Panc1 (cell line): ENCODE data around the gene PPM1B. TPM values are rescaled to one million over a fixed set of nuclear protein-coding genes. Genes with fewer than 3 reads are reported as not detected.

Source experiments
- ATAC-seq: fragments of 200-7000 bp; cut with Tn5 transposase; 2 replicates; pipeline ENCODE4 v1.9.1; 2020; ENCODE audit warnings: mild to moderate bottlenecking, moderate library complexity
- BruUV-seq: library from RNA; stranded (reverse); fragments of 400-500 nt; replicated peaks from 2 replicates; lab custom pipeline; 2021; lab: Mats Ljungman, UMichigan
- CTCF ChIA-PET: fragments of 300-600 bp; sonication (Branson Sonifier 250); formaldehyde crosslinking; loops from one replicate; lab custom pipeline; 2022; ENCODE audit warnings: antibody characterized with exemption; lab: Charles Lee
- POLR2A ChIA-PET: fragments of 300-600 bp; sonication (Branson Sonifier 250); formaldehyde crosslinking; loops from one replicate; lab custom pipeline; 2022; ENCODE audit warnings: antibody characterized with exemption; lab: Charles Lee
- DNase-seq: peaks from one replicate; pipeline ENCODE4 v3.0.0-alpha.2; 2010; ENCODE audit warnings: low read depth, low spot score
- H3K27ac ChIP-seq: 2 replicates; pipeline ENCODE4 v1.5.1; 2011; ENCODE audit warnings: mild to moderate bottlenecking, low read length, inconsistent platforms
- H3K27me3 ChIP-seq: fragments of 200-500 bp; sonication (Bioruptor generic); 2 replicates; pipeline ENCODE4 v1.6.0; 2014; ENCODE audit warnings: low read length, inconsistent platforms; ENCODE audit not compliant: control insufficient read depth, insufficient read depth
- H3K36me3 ChIP-seq: fragments of 200-500 bp; sonication (Bioruptor generic); 2 replicates; pipeline ENCODE4 v1.5.1; 2014; ENCODE audit warnings: inconsistent platforms, mild to moderate bottlenecking, low read length, moderate library complexity; ENCODE audit not compliant: control insufficient read depth, insufficient read depth
- H3K4me1 ChIP-seq: 2 replicates; pipeline ENCODE4 v1.5.1; 2011; ENCODE audit warnings: inconsistent platforms, mild to moderate bottlenecking, low read length, moderate library complexity; ENCODE audit not compliant: control insufficient read depth, insufficient read depth
- H3K4me3 ChIP-seq, 2 experiments: 2 replicates each; pipeline ENCODE4 v1.5.1; 2011 to 2012; ENCODE audit warnings: low read depth in 2 of 2, low read length in 2 of 2, mild to moderate bottlenecking in 2 of 2, inconsistent platforms in 1 of 2, moderate library complexity in 1 of 2
- H3K9me3 ChIP-seq: fragments of 200-500 bp; sonication (Bioruptor generic); 2 replicates; pipeline ENCODE4 v1.5.1; 2014; ENCODE audit warnings: low read depth, mild to moderate bottlenecking, inconsistent platforms, low read length, moderate library complexity; ENCODE audit not compliant: control insufficient read depth, insufficient read depth
- CTCF ChIP-seq: fragments of 450-650 bp; IDR thresholded peaks from 2 replicates; pipeline ENCODE4 v1.5.1; 2017; ENCODE audit warnings: mild to moderate bottlenecking
- POLR2AphosphoS5 ChIP-seq: IDR thresholded peaks from 2 replicates; pipeline ENCODE4 v1.6.1; 2012; ENCODE audit warnings: mild to moderate bottlenecking, low read depth, low read length, moderate library complexity
- REST ChIP-seq, 2 experiments: IDR thresholded peaks; 2 replicates each; pipeline ENCODE4 v1.6.1; 2011 to 2012; ENCODE audit warnings: low read depth in 2 of 2, control low read depth in 1 of 2, low read length in 1 of 2, mild to moderate bottlenecking in 1 of 2, moderate library complexity in 1 of 2; ENCODE audit not compliant: insufficient read depth in 1 of 2
- SIN3A ChIP-seq: IDR thresholded peaks from 2 replicates; pipeline ENCODE4 v1.6.1; 2012; ENCODE audit warnings: low read depth, mild to moderate bottlenecking, low read length, moderate library complexity, borderline replicate concordance; ENCODE audit not compliant: insufficient read depth
- TCF7L2 ChIP-seq: IDR thresholded peaks from 2 replicates; pipeline ENCODE4 v1.6.1; 2011; ENCODE audit warnings: mild to moderate bottlenecking, low read depth, low read length, inconsistent platforms
- in situ Hi-C: cut with HindIII; loops from 2 replicates; pipeline ENCODE4 v1.10.0; 2016; ENCODE audit warnings: low sequenced_read_pairs, low pct_unique_long_range_greater_than_20kb
- intact Hi-C: fragments of 100-400 bp; cut with micrococcal nuclease; formaldehyde crosslinking; loops from one replicate; pipeline ENCODE4 v1.10.0; 2022; ENCODE audit not compliant: unreplicated experiment
- total RNA-seq: library from RNA; stranded (reverse); gene quantifications from one replicate; pipeline ENCODE4 v1.2.1, GENCODE V29; 2021; ENCODE audit not compliant: unreplicated experiment

The PPM1B gene
- total RNA-seq, 1 experiment from 2014 or later = 36.0 TPM

GRCh38 chr2:44200011-44200410 is 31.3 kb downstream of the PPM1B start:
- CTCF ChIA-PET = interaction anchor here (0.6 kb wide), 1 partner anchor 434 kb away, joined by 3 read pairs; no protein-coding TSS in a partner anchor
- no peaks in the 10 kb centered on the region for H3K27me3 ChIP-seq
- no peak overlapping the region for H3K27ac ChIP-seq
- no peaks in the 10 kb centered on the region for H3K9me3 ChIP-seq
- intact Hi-C loops = no loop called here
- in situ Hi-C loops = no loop called here
- ATAC-seq = no peak
- POLR2A ChIA-PET = no interaction called here
- no peak for DNase-seq
- no peaks in the 10 kb centered on the region for H3K36me3 ChIP-seq
- no peak overlapping the region for H3K4me3 ChIP-seq
- no TSS peak for BruUV-seq
- TF ChIP-seq TCF7L2 (no peak), REST (IDR thresholded peaks at IDR 0.05; ENCODE audit: insufficient read depth in 1 of 2, low read depth in 2 of 2, low read length in 1 of 2) (no peak), POLR2AphosphoS5 (no peak), CTCF (no peak), SIN3A (no peak)
- H3K4me1 ChIP-seq = no peaks in the 10 kb centered on the region; the same call in 1 of the 2 replicates

GRCh38 chr2:44200759-44201158 is 32.1 kb downstream of the PPM1B start:
- no TSS peak for BruUV-seq
- CTCF ChIA-PET = no interaction called here
- intact Hi-C loops = no loop called here

More at GRCh38 chr2:44200759-44201158, 32.1 kb downstream of the PPM1B start:
- in situ Hi-C loops = no loop called here
- POLR2A ChIA-PET = no interaction called here
- TF ChIP-seq REST (IDR thresholded peaks at IDR 0.05; ENCODE audit: insufficient read depth in 1 of 2, low read depth in 2 of 2, low read length in 1 of 2) (no peak), TCF7L2 (no peak), SIN3A (no peak), POLR2AphosphoS5 (no peak), CTCF (no peak)
- no peaks in the 10 kb centered on the region for H3K9me3 ChIP-seq
- no peaks in the 10 kb centered on the region for H3K27me3 ChIP-seq
- no peak overlapping the region for H3K27ac ChIP-seq
- H3K4me3 ChIP-seq = no peak overlapping the region
- no peak for ATAC-seq
- H3K4me1 ChIP-seq = no peaks in the 10 kb centered on the region; the same call in 1 of the 2 replicates
- H3K36me3 ChIP-seq = no peaks in the 10 kb centered on the region
- DNase-seq = no peak
